Middle frontal gyrus (tissue), 1 donor: ENCODE results near the gene FES.
"Not testable (repeated sequence)": the region's sequence is repeated elsewhere in the genome, so short reads cannot be mapped to it uniquely, and the experiment has no call there.

Source experiments
- DNase-seq: peaks from one replicate; pipeline ENCODE4 v3.0.0-alpha.2; 2015; ENCODE audit warnings: low spot score; ENCODE audit errors: extremely low spot score

Gene FES

GRCh38 chr15:90860942-90861675, 23.2 kb upstream of the FES start:
- no peak for DNase-seq

DNA sequence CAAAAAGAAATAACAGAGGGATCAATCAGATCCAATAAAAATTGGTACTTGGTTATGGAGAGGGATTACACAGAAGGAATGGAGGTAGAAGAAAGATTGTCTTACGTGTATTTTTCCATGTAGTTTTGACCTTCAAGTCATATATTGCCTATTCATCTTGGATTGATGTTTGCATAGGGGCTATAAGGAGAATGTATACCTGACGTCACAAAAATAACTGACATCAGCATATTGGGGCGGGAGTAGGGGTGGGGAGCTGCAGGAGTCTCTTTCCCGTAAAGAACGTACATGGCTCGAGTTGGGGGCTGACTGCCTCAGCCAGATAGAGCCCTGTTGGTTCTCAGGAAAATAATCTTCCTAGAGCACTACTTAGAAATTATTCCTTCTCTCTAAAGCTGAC, 21.8 kb upstream of the FES start:
- no peak for DNase-seq

DNA sequence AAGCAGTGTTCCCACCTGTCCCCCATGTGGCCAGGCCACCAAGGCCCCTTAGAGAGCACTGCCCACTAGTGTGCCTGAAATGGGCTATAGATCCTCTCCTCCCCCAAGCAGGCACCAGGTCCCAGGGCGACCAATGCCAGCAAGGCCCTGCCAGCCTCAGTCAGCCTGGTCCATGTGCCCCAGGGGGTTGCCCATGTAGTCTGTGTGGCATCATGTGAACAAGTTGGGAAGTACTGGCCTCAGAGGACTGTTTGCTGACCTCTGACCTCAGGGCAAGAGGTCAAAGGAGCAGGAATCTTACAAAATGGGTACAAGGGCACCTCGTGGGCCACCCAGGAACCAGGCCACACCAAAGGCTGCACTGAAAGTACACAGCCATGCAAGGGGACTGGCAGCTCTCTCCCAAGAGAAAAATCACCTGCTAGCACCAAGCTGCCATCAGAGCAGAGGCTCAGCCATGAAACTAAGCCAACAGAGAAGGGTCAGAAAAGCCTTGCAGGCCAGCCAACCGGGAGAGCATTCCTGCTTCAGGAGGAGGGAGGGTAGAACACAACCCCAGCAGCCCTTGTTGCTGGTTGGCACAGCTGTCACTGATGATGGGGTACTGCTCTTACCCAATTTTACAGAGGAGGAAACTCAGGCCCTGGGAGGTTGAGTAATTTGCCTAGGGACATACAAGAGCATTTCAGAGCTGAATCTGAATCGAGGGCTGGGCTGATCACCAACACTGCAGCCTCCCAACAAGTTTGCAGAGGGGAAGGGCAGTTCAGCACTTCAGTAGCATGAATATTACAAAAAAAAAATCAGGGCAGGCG, 21.1 kb upstream of the FES start:
- no peak for DNase-seq

DNA sequence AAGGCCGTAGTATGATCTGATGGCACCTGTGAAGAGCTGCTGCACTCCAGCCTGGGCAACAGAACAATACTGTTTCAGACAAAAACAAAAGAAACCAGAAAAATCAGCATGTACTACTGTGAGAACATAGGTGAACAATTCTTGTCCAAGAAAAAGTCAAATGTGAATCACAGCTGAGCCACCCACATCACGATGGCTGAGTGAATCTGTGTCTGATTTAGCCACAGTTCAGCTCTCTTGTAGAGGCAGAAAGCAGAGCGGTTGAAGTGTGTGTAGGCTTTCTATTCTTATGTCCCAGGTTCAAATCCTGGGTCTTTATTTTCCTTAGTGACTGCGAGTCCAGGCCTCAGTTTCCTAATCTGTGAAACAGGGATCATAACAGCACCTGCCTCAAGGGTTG, 20.3 kb upstream of the FES start:
- no peak for DNase-seq

- DNase-seq: no peak
Observed at GRCh38 chr15:90864507-90864906, 19.8 kb upstream of the FES start.

DNA sequence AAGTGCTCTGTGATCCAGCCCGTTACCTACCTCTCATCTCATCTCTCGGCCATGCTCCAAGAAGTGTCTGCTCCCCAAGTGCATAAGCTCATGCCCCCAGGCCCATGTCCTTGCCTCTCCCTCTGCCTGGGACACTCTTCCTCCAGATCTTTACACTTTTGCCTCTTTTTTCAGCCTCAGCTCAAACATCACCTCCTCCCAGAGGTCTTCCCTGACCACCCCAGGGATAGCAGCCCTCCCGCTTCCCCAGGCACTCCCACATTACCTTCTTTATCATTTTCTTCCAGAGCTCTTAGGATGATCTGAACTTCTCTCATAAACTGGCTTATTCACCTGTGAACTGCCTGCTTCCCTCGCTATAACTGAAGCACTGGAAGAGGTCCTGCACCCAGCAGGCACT, 18.6 kb upstream of the FES start:
- no peak for DNase-seq

- no peak for DNase-seq
Observed at GRCh38 chr15:90866161-90866715, 18.1 kb upstream of the FES start.

GRCh38 chr15:90866800-90867199, 17.5 kb upstream of the FES start:
- no peak for DNase-seq

- no peak for DNase-seq
Observed at GRCh38 chr15:90868261-90868689, 16.0 kb upstream of the FES start, which contains the start of gene FURIN. Gene FURIN (plus strand): TSS chr15:90868588. CDS start chr15:90875741, 7,153 bp downstream.

DNA sequence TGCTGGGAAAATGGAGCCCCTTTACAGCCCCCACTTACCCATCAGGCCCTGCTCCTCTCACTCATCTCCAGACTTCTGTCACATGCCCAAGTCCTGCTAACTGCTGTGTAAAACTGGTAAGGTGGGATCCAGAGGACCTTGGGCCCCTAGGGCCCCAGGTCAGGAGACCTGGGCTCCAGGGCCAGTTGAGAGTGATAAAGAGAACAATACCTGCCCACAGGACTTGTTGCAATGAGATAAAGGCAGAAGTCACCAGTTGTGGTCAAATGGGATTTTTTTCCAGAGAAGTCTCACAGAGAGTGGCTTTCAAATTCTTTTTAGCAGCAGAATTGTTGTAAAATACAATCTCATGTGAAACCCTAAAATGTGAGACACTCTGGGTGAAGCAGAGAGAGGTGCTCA, 15.2 kb upstream of the FES start:
- DNase-seq: no peak

- DNase-seq: no peak
Observed at GRCh38 chr15:90869601-90870353, 14.5 kb upstream of the FES start.

DNA sequence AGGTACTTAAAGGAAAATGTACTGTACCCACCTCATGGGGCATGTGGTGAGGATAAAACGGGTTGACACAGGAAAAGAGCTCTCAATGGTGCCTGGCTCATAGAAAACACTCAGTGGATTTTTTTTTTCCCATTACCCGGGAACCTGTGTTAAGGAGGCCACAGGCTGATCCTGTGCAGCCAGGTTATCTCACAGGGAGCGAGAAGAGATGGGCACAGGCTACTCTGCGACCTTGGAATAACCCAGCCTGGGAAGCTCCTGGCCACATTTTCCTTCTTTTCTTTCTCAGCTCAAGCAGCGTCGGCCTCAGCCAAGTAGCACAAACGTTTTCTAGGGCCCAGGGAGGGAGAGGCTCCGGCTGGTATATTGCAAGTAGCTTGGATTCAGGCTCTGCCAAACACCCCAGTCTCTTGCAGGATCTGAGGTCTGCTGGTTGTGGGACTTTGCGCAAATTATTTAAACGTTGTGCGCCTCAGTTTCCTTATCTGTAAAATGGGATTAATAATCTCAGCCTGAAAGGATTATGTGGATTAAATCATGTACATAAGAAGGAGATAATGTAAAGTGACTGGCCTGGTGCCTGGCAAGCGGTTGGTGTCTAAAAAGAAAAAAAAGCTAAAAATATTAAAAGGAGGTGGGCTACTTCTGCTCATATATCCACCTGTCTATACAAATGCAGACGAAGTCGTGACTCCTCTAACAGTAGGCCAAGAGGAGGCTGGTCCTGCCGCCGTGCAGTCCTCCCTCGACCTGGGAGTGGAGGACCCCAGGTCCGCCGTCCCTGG, 13.8 kb upstream of the FES start:
- DNase-seq: no peak

DNA sequence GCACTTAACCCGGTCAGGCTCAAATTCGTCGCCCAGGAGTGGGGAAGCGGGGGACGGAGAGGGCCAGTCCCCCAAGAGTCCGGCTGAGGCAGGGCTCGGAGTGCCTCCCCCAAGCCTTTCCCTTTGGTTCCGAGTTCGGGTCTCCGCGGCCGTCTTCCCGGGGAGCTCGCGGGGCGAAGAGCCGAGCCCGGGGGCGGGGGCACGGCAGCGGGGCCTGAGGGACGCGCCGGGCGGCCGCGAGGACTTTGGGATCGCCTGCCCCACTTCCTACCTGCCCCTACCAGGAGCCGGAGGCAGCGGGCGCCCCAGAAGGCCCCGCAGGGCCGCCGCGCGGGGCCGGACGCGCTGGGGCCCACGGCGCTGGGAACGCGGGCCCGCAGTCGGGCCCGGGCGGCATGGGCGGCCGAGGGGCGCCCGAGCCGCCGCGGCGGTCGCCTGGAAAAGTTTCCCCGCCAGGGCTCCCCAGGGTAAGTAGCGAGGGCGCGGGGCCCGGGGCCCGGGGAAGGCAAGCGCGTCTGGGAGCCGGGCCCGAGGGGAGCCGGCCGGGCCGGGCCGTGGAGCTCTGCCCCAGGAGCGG, 13.1 kb upstream of the FES start:
- DNase-seq: no peak

DNA sequence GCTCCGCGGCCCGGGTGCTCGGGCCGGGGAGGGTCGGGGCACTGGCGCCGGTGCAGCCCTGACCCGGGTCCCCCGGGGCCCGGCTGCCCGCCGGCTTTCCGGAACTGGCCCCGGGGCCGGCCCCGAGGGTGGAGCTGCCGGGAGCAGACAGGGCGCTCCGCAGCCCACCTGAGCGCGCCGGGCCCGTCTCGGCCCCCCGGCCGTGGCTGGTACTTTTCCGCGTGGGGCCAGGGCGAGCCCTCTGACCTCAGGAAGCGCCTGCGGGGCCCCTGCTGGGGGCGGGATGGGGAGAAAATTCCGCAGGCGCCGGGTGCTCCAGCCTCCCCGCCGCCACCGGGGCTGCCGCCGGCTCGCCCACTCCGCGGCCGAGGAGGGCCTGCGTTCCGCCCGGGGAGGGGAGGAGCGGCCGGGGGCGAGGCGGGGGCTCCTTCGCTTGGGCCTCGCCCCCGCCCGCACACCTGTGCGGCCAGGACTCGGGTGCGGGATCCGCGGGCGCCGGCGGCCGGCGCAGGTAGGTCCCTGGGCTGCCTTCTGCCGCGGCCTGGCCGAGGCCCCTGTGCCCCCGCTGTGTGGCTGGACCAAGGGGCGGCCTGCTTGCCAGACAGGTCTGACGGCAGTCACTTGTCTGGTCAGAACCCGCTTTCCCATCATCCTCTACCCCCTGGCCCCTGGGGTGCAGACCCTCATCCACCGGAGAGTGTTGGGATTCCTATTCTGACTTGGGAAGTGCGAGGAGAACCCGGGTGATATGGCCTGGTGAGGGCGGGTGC, 12.4 kb upstream of the FES start:
- no peak for DNase-seq

DNA sequence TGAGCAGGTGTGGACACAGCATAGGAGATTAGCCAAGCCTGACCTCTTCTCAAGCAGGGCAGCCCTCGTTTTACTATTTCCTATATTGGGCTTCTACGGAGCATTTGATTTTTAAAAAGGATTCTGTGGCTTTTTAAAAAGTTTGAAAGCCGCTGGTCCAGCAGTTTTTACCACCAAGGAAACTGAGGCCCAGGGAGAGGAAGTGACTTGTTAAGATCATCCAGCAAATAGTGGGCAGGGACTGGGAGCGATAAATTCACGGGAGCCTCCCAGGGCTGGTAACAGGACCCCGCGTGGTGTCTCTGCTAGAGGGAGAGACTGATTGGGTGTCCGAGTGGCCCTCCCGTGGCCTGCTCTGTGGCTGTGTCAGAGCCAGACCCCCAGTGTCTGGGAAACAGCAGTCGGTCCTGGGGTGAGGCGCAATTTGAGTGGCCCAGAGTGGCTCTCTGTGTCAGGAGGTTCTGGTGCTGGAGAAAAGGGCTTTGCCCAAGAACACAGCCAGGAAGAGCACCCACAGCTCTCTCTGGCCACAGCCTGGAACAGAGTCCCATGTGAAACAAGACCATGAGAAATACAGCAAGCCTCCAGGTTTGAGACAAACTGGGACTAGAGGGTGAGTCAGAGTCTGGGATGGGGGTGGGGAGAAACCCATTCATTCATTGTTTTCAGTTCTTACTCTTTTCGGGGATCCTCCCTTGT, 11.7 kb upstream of the FES start:
- no peak for DNase-seq

GRCh38 chr15:90873488-90873997, 10.8 kb upstream of the FES start:
- no peak for DNase-seq

DNA sequence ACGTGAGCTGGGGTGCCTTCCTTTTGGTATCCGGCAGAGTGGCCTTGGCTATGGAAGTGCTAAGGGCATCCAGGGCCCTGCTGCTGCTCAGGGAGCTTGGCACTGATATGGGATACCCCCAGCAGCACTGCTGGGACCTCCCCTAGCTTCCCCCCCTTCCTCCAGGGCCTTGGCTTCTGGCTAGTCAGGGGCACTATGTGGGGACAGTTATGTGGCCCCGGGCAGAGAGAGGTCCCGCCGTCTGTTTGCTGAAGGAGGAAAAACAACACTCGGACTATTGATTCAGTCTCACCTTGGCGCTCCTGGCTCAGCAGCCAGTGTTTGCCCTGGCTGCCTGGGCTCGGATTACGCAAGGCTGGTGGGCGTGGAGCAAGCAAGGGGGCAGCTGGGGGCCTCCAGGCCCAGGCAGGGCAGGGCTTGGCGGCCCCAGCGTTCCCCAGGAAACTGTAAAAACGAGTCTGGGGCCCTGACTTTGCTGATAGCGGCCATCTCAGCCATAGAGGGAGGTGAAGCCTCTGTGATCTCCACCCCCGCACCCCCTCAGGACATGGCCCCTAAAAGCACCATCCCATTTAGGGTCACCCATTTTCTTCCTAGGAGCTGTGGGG, 10.2 kb upstream of the FES start:
- no peak for DNase-seq

DNA sequence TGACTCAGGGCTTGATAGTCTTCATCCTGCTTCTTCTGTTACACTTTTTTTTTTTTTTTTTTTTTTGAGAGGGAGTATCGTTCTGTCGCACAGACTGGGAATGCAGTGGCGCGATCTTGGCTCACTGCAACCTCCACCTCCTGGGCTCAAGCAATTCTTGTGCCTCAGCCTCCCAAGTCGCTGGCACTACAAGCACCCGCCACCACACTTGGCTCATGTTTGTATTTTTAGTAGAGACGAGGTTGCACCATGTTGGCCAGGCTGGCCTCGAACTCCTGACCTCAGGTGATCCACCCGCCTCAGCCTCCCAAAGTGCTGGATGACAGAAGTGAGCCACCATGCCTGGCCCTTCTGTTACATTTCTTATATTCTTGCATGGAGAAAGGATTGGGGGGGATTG, 9.3 kb upstream of the FES start:
- not testable (repeated sequence) for DNase-seq
